ENCODE results near the gene PFKFB3. TPM values are rescaled to one million over a fixed set of nuclear protein-coding genes. Genes with fewer than 3 reads are reported as not detected.

PFKFB3 gene
- total and polyA plus RNA-seq, 9 of the 15 experiments (the other 6 are each of a cell fraction or from before 2014, with no cell fraction given): 0.46 to 21.6 (median 7.8) TPM

DNA sequence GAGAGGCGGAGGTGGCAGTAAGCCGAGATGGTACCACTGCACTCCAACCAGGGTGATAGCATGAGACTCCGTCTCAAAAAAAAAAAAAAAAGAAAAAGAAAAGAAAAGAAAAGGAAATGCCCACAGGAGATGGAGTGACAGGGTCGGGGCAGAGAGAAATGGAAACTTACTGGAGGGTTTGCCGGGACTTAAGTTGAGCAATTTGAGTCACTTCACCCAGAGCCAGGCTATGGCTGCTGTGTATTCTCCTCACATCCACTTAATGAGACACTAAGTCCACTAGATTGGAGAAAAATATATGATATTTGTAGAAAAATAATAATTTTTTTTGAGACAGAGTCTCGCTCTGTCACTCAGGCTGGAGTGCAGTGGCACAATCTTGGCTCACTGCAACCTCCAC lies 4.6 kb upstream of the PFKFB3 start:
- intact Hi-C loops (cut with micrococcal nuclease): no loop called here
- POLR2A ChIA-PET: no interaction called here
- H3K9me3 ChIP-seq (replicated peaks; ENCODE audit: control insufficient read depth, insufficient read depth, low read depth, low read length): no peaks in the 10 kb centered on the region
- BruUV-seq (replicated peaks): no TSS peak
- no peak overlapping the region for H3K4me3 ChIP-seq
- TF ChIP-seq, protein P1, sequence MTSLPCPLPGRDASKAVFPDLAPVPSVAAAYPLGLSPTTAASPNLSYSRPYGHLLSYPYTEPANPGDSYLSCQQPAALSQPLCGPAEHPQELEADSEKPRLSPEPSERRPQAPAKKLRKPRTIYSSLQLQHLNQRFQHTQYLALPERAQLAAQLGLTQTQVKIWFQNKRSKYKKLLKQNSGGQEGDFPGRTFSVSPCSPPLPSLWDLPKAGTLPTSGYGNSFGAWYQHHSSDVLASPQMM (CRISPR knock-in tag; IDR thresholded peaks at IDR 0.05): no peak
- TF ChIP-seq ZNF143 (CRISPR knock-in tag; IDR thresholded peaks at IDR 0.05): no peak
- TF ChIP-seq, protein P2, sequence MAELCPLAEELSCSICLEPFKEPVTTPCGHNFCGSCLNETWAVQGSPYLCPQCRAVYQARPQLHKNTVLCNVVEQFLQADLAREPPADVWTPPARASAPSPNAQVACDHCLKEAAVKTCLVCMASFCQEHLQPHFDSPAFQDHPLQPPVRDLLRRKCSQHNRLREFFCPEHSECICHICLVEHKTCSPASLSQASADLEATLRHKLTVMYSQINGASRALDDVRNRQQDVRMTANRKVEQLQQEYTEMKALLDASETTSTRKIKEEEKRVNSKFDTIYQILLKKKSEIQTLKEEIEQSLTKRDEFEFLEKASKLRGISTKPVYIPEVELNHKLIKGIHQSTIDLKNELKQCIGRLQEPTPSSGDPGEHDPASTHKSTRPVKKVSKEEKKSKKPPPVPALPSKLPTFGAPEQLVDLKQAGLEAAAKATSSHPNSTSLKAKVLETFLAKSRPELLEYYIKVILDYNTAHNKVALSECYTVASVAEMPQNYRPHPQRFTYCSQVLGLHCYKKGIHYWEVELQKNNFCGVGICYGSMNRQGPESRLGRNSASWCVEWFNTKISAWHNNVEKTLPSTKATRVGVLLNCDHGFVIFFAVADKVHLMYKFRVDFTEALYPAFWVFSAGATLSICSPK (IDR thresholded peaks at IDR 0.05; ENCODE audit: borderline replicate concordance): no peak
- TF ChIP-seq SNRNP70 (optimal IDR thresholded peaks at IDR 0.05; ENCODE audit: low read depth, low read length): no peak
- TF ChIP-seq ZNF41 (CRISPR knock-in tag; conservative IDR thresholded peaks at IDR 0.05): no peak
- no peak for TF ChIP-seq MED1 (CRISPR knock-in tag; IDR thresholded peaks at IDR 0.05; ENCODE audit: borderline replicate concordance)
- no peak for TF ChIP-seq TBP (optimal IDR thresholded peaks at IDR 0.05; ENCODE audit: low read depth, low read length)
- TF ChIP-seq, protein P3, sequence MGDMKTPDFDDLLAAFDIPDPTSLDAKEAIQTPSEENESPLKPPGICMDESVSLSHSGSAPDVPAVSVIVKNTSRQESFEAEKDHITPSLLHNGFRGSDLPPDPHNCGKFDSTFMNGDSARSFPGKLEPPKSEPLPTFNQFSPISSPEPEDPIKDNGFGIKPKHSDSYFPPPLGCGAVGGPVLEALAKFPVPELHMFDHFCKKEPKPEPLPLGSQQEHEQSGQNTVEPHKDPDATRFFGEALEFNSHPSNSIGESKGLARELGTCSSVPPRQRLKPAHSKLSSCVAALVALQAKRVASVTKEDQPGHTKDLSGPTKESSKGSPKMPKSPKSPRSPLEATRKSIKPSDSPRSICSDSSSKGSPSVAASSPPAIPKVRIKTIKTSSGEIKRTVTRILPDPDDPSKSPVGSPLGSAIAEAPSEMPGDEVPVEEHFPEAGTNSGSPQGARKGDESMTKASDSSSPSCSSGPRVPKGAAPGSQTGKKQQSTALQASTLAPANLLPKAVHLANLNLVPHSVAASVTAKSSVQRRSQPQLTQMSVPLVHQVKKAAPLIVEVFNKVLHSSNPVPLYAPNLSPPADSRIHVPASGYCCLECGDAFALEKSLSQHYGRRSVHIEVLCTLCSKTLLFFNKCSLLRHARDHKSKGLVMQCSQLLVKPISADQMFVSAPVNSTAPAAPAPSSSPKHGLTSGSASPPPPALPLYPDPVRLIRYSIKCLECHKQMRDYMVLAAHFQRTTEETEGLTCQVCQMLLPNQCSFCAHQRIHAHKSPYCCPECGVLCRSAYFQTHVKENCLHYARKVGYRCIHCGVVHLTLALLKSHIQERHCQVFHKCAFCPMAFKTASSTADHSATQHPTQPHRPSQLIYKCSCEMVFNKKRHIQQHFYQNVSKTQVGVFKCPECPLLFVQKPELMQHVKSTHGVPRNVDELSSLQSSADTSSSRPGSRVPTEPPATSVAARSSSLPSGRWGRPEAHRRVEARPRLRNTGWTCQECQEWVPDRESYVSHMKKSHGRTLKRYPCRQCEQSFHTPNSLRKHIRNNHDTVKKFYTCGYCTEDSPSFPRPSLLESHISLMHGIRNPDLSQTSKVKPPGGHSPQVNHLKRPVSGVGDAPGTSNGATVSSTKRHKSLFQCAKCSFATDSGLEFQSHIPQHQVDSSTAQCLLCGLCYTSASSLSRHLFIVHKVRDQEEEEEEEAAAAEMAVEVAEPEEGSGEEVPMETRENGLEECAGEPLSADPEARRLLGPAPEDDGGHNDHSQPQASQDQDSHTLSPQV (IDR thresholded peaks at IDR 0.05): no peak
- TF ChIP-seq BCL6 (CRISPR knock-in tag; IDR thresholded peaks at IDR 0.05): no peak
- no peak for TF ChIP-seq GABPB2 (CRISPR knock-in tag; conservative IDR thresholded peaks at IDR 0.05)
- no peaks in the 10 kb centered on the region for H3K27me3 ChIP-seq (ENCODE audit: control insufficient read depth in 2 of 2, insufficient read depth in 2 of 2, low read length in 2 of 2)
- H4K20me1 ChIP-seq (replicated peaks; ENCODE audit: control insufficient read depth, insufficient read depth, low read length): peaks cover 25% of the 10 kb centered on the region
- no peak overlapping the region for H3K9ac ChIP-seq (ENCODE audit: insufficient read depth in 1 of 2, low read depth in 2 of 2, low read length in 2 of 2)
- CTCF ChIA-PET (ENCODE audit: low intra/inter-chr PET ratio): no interaction called here
- no peaks in the 10 kb centered on the region for H3K36me3 ChIP-seq (ENCODE audit: control insufficient read depth, insufficient read depth, low read length)
- DNase-seq (ENCODE audit: extremely low read depth in 1 of 4, low spot score in 3 of 4) (no peak), FAIRE-seq (no peak), ATAC-seq (no peak)
- H2AFZ ChIP-seq (ENCODE audit: low read depth, low read length): no peak overlapping the region
- no peak overlapping the region for H3K27ac ChIP-seq (ENCODE audit: extremely low read depth, low read depth, low read length)
- H3K9me1 ChIP-seq (ENCODE audit: control insufficient read depth, insufficient read depth, low read length): peaks cover 3% of the 10 kb centered on the region
- peaks cover 4% of the 10 kb centered on the region for H3K79me2 ChIP-seq (ENCODE audit: control insufficient read depth, insufficient read depth, low read length)
- in situ Hi-C loops (cut with MboI): no loop called here
- no peak overlapping the region for H3K4me2 ChIP-seq (ENCODE audit: insufficient read depth, low read length)
- peaks cover 16 to 27% of the 10 kb centered on the region in 2 experiments for H3K4me1 ChIP-seq (replicated peaks in 1 of 2; ENCODE audit: control insufficient read depth in 2 of 2, insufficient read depth in 2 of 2, low read length in 2 of 2)
- 90% methylated on average over 4 of the region's 6 CpGs for WGBS (ENCODE audit: insufficient coverage, low coverage, missing lambda C conversion rate)
